Stimulated activated CD4-positive, alpha-beta T cell treated with anti-CD3 and anti-CD28 coated beads, Interleukin-12 subunit alpha, Interleukin-12 subunit beta, amount 100 ng/mL, for 48 hours (primary cell): ENCODE results near the gene PLBD2.

ENCODE experiments used
- DNase-seq, 3 donors: peaks; one replicate each; pipeline ENCODE4 v3.0.0-alpha.2; 2020; ENCODE audit warnings: low read depth in 2 of 3, low spot score in 1 of 3

Gene PLBD2

GRCh38 chr12:113368331-113368730 lies 9.9 kb downstream of the PLBD2 start:
- no peak for DNase-seq

DNA sequence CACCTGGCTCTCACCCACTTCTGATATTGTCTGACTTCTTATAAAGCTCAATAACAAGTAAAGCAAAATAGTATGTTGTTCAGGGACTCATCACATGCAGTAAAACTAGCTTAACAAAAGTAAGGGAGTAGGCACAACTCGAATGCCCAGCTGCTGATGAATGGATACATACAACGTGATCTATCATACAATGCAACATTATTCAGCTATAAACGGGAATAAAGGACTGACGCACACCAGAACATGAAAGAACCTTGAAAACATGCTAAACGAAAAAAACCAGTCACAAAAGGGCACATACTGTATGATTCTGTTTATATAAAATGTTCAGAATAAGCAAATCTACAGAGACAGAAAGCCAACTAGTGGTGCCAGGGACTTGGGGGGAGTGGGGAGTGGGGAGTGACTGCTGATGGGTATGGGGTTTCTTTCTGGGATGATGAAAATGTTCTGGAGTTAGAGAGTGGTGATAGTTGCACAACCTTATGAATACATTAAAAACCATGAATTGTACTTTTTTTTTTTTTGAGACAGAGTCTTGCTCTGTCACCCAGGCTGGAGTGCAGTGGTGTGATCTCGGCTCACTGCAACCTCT lies 11.1 kb downstream of the PLBD2 start:
- DNase-seq, result no peak

DNA sequence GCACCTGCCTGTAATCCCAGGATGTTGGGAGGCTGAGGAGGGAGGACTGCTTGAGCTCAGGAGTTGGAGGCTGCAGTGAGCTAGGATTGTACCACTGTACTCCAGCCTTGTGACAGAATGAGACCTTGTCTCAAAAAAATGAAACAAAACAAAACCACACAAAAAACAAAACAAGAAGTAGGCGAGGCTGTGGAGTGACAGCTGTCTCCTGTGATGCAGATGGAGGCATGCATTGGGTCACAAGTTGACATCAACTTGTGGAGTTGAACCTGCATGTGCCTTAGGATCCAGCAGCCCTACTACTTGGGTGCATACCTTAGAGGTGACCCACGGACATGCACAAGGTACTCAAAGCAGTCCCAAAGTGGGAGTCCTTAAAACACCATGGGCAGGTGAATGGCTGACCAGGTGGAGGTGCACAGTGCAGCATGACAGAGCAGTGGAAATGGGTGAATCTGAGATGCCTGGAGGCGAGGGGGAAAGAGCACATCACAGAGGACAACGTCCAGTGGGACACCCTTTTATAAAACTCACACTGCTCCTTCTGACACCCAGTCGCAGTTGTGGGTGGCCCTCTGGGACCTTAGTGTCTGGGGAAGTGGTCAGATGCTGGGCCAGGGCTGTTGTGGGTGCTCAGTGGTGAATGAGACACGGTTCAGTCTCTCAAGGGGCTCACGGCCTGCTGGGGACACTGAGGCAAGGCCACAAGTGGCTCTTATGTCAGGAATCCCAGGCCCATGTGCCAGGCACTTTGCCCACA lies 12.7 kb downstream of the PLBD2 start:
- DNase-seq, result no peak

DNA sequence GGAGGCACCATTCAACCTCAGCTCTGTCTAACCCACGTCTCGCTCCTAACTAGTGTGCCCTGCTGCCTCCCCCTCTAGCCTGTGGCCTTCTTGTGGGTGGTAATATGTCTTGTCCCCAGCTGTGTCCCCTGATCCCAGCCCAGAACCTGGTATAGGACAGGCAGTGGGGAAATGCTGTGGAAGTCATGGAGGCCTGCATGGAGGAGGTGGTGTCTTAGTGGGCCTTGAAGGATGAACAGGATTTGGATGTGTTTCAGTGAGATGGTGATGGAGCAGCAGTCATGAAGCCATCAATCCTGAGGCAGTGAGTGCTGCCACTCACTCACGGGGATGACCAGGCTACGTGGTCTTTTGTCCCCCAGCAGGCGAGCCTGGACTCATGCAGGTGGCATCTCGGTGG lies 13.4 kb downstream of the PLBD2 start:
- DNase-seq, result no peak

GRCh38 chr12:113372371-113372770 lies 14.0 kb downstream of the PLBD2 start:
- no peak for DNase-seq

- DNase-seq, result no peak
Measured at GRCh38 chr12:113373440-113373839, 15.1 kb downstream of the PLBD2 start.

GRCh38 chr12:113373969-113374368 lies 15.6 kb downstream of the PLBD2 start:
- DNase-seq, result no peak

DNA sequence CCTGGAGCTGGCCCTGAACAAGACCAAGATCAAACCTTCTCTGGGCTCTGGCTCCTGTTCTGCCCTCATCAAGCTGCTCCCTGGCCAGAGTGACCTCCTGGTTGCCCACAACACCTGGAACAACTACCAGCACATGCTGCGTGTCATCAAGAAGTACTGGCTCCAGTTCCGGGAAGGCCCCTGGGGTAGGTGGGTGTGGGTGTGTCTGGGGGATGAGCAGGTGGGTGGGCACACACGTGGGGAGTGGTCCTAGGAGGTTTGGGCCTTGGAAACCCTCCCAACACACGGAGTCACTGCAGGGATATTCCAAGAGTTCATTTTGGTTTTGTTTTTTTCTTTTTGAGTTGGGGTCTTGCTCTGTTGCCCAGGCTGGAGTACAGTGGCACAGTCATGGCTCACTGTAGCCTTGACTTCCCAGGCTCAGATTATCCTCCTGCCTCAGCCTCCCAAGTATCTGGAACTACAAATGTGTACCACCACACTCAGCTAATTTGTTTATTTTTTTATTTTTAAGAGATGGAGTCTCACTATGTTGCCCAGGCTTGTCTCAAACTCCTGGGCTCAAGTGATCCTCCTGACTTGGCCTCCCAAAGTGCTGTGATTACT lies 16.5 kb downstream of the PLBD2 start:
- DNase-seq, result no peak

GRCh38 chr12:113378291-113378690 lies 19.9 kb downstream of the PLBD2 start:
- DNase-seq, result no peak

- DNase-seq, result no peak
Measured at GRCh38 chr12:113381220-113381619, 22.8 kb downstream of the PLBD2 start.

- DNase-seq, result no peak
Measured at GRCh38 chr12:113382206-113382605, 23.8 kb downstream of the PLBD2 start.

DNA sequence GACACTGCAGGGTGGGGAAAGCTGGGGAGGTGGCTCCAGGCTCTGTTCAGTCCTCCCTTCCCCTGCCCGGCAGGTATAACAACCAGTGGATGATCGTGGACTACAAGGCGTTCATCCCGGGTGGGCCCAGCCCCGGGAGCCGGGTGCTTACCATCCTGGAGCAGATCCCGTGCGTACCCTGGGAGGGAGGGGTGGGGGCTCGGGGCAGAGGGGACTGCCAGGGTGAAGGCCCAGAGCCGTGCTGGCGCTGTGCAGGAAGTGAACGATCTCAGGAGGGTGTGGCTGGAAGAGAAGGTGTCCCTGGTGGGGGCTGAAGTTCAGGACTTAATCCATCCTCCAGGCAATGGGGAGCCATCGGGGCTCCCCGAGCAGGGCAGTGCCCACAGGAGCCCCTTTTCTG lies 26.4 kb downstream of the PLBD2 start:
- no peak for DNase-seq

- DNase-seq, result no peak
Measured at GRCh38 chr12:113385282-113385882, 27.0 kb downstream of the PLBD2 start.

DNA sequence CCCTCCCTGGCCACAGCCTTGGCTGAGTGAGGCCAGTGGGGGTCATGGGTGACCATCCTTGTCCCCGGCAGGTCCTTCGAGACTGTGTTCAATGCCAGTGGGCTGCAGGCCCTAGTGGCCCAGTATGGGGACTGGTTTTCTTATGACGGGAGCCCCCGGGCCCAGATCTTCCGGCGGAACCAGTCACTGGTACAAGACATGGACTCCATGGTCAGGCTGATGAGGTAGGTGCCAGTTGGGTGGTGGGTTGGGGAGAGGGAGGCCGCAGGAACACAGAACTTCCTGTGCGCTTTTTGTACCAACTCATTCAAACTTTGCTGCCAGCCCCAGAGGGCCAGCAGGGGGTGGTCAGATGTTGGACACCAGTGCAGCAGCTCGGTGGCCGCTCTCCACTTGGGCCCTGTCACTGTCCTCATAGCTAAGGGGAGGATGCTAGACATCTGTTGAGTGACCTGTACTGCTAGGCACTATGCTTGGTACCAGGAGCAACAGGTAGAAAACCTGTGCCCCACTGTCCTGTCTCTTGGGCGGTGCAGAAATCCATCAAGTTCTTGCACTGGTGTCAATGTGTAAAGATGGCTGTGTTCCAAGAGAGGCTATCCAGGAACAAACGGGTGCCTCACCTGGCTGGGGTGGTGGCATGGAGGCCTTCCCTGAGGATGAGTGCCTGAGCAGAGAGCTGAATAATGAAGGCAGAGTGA lies 28.6 kb downstream of the PLBD2 start:
- no peak for DNase-seq

DNA sequence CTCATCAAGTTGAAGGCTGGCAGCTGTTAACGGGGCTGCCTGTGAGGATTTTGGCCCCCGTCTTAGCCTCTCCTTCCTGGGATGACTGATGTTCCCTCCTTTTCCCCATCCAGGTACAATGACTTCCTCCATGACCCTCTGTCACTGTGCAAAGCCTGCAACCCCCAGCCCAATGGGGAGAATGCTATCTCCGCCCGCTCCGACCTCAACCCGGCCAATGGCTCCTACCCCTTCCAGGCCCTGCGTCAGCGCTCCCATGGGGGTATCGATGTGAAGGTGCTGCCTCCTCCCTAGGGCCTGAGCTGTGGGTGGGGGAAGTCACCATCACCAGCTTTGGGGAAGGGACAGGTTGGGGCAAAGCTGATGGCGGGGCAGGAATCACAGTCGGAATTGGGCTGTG lies 29.2 kb downstream of the PLBD2 start:
- no peak for DNase-seq

- no peak for DNase-seq
Measured at GRCh38 chr12:113388351-113388750, 30.0 kb downstream of the PLBD2 start.

- no peak for DNase-seq
Measured at GRCh38 chr12:113390064-113391043, 32.0 kb downstream of the PLBD2 start.

- DNase-seq, result no peak
Measured at GRCh38 chr12:113391145-113391544, 32.8 kb downstream of the PLBD2 start.

- no peak for DNase-seq
Measured at GRCh38 chr12:113391650-113392337, 33.4 kb downstream of the PLBD2 start.

- no peak for DNase-seq
Measured at GRCh38 chr12:113392520-113392919, 34.1 kb downstream of the PLBD2 start.
